ENCODE results near the gene TNK2.

GRCh38 chr3:195823999-195824398, 84.4 kb downstream of the TNK2 start:
- TF ChIP-seq CTCF (IDR thresholded peaks at IDR 0.05 in 2 of 3, conservative IDR thresholded peaks at IDR 0.05 in 1 of 3; ENCODE audit: borderline replicate concordance in 1 of 3, insufficient read depth in 1 of 3, low read depth in 2 of 3, low read length in 2 of 3) (no peak), REST (IDR thresholded peaks at IDR 0.05; ENCODE audit: low read depth) (no peak), EZH2 (IDR thresholded peaks at IDR 0.05) (no peak), YY1 (IDR thresholded peaks at IDR 0.05; ENCODE audit: extremely low read depth, insufficient replicate concordance, low read depth, low read length) (no peak), POLR2A (IDR thresholded peaks at IDR 0.05; ENCODE audit: borderline replicate concordance, extremely low read depth, insufficient read depth, insufficient read length) (no peak), ZBTB33 (IDR thresholded peaks at IDR 0.05; ENCODE audit: extremely low read depth, insufficient replicate concordance, low read length) (no peak), ZFX (IDR thresholded peaks at IDR 0.05) (no peak), EZH2phosphoT487 (IDR thresholded peaks at IDR 0.05; ENCODE audit: borderline replicate concordance) (no peak)

Data from HCT116 (cell line).